NB4 (cell line): Measurements from ENCODE around the gene BPGM.
"Not testable (repeated sequence)": the region's sequence is repeated elsewhere in the genome, so short reads cannot be mapped to it uniquely, and the experiment has no call there.

Experiments used
- DNase-seq: peaks from one replicate; pipeline ENCODE4 v3.0.0; 2010; ENCODE audit warnings: low read depth
- H3K4me3 ChIP-seq: one replicate; pipeline ENCODE4 v1.5.1; 2011; ENCODE audit warnings: mild to moderate bottlenecking, low read depth, low read length, moderate library complexity
- MYC ChIP-seq: IDR thresholded peaks from 2 replicates; pipeline ENCODE4 v1.6.1; 2011; ENCODE audit warnings: low read depth, low read length
- POLR2A ChIP-seq: IDR thresholded peaks from 2 replicates; pipeline ENCODE4 v1.6.1; 2011; ENCODE audit warnings: mild to moderate bottlenecking; ENCODE audit not compliant: insufficient read length; ENCODE audit errors: extremely low read depth
- TF ChIP-seq, protein P1 (sequence below): IDR thresholded peaks from 2 replicates; pipeline ENCODE4 v1.6.1; 2011; ENCODE audit warnings: low read depth, low read length
- TF ChIP-seq, protein P2 (sequence below): IDR thresholded peaks from one replicate; pipeline ENCODE4 v1.5.1; 2012; ENCODE audit warnings: low read depth, low read length

BPGM gene

DNA sequence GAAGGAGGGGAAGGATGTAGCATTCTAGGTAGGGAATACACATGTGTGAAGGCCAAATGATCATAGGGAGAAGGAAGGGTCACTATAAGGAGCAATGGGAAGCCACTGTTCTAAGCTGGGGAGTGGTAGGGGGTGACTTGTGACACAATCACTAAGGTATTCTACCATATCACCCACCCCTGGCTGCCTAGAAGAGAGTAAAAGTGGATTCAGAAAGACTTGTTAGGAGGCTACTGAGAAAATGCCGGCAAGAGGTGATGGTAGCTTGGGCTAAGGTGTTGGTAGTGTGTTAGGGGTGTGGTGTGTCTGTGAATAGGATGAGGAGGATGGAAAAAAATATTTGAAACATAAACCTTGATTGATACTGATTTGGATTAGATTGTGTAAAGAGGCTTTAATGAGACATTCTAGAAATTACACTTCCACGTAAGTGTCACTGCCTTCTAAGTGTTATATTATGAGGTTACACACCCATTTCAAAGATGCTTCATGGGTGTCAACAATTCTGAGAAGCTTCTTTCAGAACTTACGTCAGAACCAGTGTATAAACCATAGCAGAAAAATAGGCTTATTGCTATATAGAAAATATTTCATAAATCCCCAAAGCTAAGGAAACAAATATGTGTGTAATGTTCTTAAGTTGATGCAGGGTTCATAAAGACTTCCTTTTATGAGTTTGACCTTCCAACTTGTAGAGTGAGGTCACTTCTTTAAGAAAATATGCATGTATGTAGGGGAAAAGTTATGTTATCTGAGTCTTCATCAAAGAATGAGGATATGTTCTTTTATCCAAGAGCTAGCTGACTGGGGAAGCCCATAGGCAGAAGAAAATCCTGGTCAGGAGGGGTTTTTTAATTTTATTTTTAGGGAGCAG, 5.6 kb upstream of the BPGM start:
- no peak overlapping the region for H3K4me3 ChIP-seq
- DNase-seq, result no peak
- TF ChIP-seq, protein P1, sequence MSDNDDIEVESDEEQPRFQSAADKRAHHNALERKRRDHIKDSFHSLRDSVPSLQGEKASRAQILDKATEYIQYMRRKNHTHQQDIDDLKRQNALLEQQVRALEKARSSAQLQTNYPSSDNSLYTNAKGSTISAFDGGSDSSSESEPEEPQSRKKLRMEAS, result no peak
- TF ChIP-seq POLR2A (no peak), MYC (no peak)
- TF ChIP-seq, protein P2, sequence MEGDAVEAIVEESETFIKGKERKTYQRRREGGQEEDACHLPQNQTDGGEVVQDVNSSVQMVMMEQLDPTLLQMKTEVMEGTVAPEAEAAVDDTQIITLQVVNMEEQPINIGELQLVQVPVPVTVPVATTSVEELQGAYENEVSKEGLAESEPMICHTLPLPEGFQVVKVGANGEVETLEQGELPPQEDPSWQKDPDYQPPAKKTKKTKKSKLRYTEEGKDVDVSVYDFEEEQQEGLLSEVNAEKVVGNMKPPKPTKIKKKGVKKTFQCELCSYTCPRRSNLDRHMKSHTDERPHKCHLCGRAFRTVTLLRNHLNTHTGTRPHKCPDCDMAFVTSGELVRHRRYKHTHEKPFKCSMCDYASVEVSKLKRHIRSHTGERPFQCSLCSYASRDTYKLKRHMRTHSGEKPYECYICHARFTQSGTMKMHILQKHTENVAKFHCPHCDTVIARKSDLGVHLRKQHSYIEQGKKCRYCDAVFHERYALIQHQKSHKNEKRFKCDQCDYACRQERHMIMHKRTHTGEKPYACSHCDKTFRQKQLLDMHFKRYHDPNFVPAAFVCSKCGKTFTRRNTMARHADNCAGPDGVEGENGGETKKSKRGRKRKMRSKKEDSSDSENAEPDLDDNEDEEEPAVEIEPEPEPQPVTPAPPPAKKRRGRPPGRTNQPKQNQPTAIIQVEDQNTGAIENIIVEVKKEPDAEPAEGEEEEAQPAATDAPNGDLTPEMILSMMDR, result no peak

DNA sequence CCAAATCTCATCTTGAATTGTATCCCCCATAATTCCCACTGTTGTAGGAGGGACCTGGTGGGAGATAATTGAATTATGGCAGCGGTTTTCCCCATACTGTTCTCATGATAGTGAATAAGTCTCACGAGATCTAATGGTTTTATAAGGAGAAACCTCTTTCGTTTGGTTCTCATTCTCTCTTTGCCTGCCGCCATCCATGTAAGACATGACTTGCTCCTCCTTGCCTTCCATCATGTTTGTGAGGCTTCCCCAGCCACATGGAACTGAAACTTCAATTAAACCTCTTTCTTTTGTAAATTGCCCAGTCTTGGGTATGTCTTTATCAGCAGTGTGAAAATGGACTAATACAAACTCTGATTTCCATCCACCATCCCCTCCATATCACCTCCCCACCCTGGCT, 4.7 kb upstream of the BPGM start:
- H3K4me3 ChIP-seq, DNase-seq: not testable (repeated sequence)

DNA sequence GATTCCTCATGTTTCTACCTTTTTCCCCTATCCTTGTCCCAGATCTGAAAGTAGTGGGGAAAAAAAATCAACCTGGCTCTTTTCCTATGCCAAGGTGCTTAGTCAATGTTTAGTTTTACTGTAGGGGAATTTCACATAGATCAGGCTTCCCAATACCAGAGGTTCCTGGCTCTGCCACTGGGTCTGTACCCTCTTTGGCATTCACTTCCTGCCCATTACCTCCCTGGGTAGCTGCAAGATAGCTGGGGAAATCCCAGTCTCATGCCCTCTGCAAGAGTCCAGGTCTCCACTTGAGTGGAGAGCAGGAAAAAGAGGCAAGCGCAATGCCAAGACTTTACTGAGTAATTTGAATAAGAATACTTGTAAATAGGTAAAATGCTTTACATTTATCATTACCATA, 3.5 kb upstream of the BPGM start:
- no peak overlapping the region for H3K4me3 ChIP-seq
- DNase-seq, result no peak
- TF ChIP-seq POLR2A (no peak), MYC (no peak)
- TF ChIP-seq, protein P1, result no peak
- TF ChIP-seq, protein P2, result no peak

DNA sequence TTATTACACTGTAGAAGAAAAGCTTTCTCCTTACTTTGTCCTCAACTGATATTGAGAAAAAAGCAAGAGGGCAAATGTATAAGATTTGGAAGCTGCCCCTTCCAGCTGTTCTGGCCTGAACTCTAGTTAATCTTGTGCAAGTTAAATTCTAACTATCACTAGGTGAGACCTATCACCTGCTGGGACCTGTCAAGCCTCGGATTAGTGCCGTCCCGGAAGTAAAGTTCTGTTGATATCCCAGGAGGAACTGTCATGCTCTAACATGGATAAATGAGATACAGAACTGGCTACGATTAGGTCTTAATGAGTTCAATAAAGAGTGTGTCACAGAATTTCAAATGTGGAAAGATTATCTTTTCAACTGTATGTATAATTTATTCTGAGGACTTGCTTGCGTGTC, 1.2 kb upstream of the BPGM start:
- no peak for DNase-seq
- TF ChIP-seq POLR2A (no peak), MYC (no peak)
- TF ChIP-seq, protein P2, result no peak
- TF ChIP-seq, protein P1, result no peak
- H3K4me3 ChIP-seq, result peak overlapping the region; percentile 89

DNA sequence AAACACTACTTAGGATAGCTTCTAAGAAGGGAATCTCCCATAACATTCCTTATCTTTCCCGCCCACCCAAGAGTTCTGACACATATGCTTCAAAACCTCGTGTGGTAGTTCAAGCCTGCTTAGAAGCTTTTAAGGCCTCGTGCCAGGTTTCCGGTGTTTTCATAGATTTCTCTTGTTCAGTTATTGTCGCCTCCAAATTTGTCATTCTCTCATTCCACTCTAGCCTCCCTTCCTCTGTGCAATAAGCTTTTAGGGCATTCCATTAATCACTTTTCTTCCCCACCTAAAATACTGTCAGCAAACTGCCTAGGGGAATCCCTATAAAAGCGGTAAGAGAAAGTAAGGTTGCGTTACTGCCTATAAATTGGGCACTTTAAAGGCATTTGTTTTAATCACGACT, 718 bp upstream of the BPGM start:
- DNase-seq, result peak; percentile 20
- TF ChIP-seq, protein P1, result peak; percentile 31
- TF ChIP-seq, protein P2, result no peak
- H3K4me3 ChIP-seq, result peak overlapping the region; percentile 89

DNA sequence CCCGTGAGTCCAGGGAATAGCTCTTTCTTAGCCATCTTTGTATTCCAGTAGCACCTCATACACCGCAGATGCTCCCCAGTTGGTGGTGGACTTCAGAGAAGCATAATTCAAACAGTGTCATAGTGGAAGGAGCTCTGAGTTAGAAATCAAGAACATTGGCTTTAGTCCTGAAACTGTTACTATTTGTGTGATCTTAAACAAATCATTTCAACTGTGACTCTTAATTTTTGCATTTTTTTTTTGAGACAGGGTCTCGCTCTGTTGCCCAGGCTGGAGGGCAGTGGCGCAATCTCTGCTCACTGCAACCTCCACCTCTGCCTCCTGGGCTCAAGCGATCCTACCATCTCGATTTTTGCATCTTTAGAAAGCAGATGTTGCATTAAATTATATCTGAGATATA, 1.8 kb downstream of the BPGM start:
- no peak for DNase-seq
- H3K4me3 ChIP-seq, result no peak overlapping the region
- no peak for TF ChIP-seq MYC
- TF ChIP-seq, protein P1, result no peak
- TF ChIP-seq POLR2A, result no peak
- TF ChIP-seq, protein P2, result no peak
